Measurements from ENCODE around the gene ZNF467.

- TF ChIP-seq CTCF (IDR thresholded peaks at IDR 0.05) (no peak), EZH2 (IDR thresholded peaks at IDR 0.05) (no peak), EZH2phosphoT487 (IDR thresholded peaks at IDR 0.05) (no peak)
Measured at GRCh38 chr7:149751043-149751775, 22.2 kb downstream of the ZNF467 start.
